SK-N-SH (cell line): ENCODE measurements around the gene HEXB. TPM values are rescaled to one million over a fixed set of nuclear protein-coding genes. Genes with fewer than 3 reads are reported as not detected.
A peak's percentile ranks its signal among the peaks of the same experiment; 100 is the strongest.

Experiments used
- CTCF ChIA-PET: fragments of 300-600, 350-600 bp; formaldehyde crosslinking; extraction: SDS; loops from one replicate; lab custom pipeline; 2021; lab: Yijun Ruan, JAX
- POLR2A ChIA-PET: fragments of 350-600 bp; sonication (Branson Sonifier 250); formaldehyde crosslinking; extraction: SDS; loops from one replicate; lab custom pipeline; 2020; ENCODE audit warnings: antibody characterized with exemption, inconsistent platforms; lab: Yijun Ruan, JAX
- DNase-seq: peaks from one replicate; pipeline ENCODE4 v3.0.0; 2012
- H2AFZ ChIP-seq: fragments of 200-600 bp; sonication (generic); 2 replicates; pipeline ENCODE4 v1.8.1; 2016; ENCODE audit warnings: antibody characterized with exemption, mild to moderate bottlenecking, low read depth
- H3F3A ChIP-seq: fragments of 200-600 bp; sonication (generic); replicated peaks from 2 replicates; pipeline ENCODE3; 2016; ENCODE audit warnings: antibody characterized with exemption, mild to moderate bottlenecking; ENCODE audit not compliant: insufficient read depth
- H3K27ac ChIP-seq, 2 experiments: fragments of 200-500 bp in 1 of 2; fragments of 200-600 bp in 1 of 2; sonication (Bioruptor generic) in 1 of 2; sonication (generic), shearing (Covaris generic) in 1 of 2; 2 replicates each; pipeline versions ENCODE4 v1.5.1 to v1.6.1; 2014 to 2016; ENCODE audit warnings: low read depth in 2 of 2, inconsistent platforms in 1 of 2, low read length in 1 of 2, mild to moderate bottlenecking in 1 of 2, mixed read lengths in 1 of 2
- H3K27me3 ChIP-seq: fragments of 200-600 bp; sonication (generic), shearing (Covaris generic); 2 replicates; pipeline ENCODE4 v1.6.1; 2016; ENCODE audit warnings: mixed run types; ENCODE audit not compliant: insufficient read depth
- H3K36me3 ChIP-seq, 2 experiments: fragments of 200-500 bp in 1 of 2; fragments of 200-600 bp in 1 of 2; sonication (Bioruptor generic) in 1 of 2; sonication (generic) in 1 of 2; replicated peaks in 1 of 2; 2 replicates each; pipeline versions ENCODE3 to v1.5.1; 2014 to 2016; ENCODE audit warnings: low read length in 1 of 2, mild to moderate bottlenecking in 1 of 2; ENCODE audit not compliant: insufficient read depth in 2 of 2, control insufficient read depth in 1 of 2
- H3K4me1 ChIP-seq, 2 experiments: fragments of 200-500 bp in 1 of 2; fragments of 200-600 bp in 1 of 2; sonication (Bioruptor generic) in 1 of 2; sonication (generic), shearing (Covaris generic) in 1 of 2; 2 replicates each; pipeline versions ENCODE4 v1.5.1 to v1.6.1; 2014 to 2016; ENCODE audit warnings: low read depth in 1 of 2, low read length in 1 of 2, mixed run types in 1 of 2; ENCODE audit not compliant: insufficient read depth in 2 of 2, control insufficient read depth in 1 of 2
- H3K4me2 ChIP-seq: fragments of 200-600 bp; sonication (generic), shearing (Covaris generic); 2 replicates; pipeline ENCODE4 v1.6.1; 2017; ENCODE audit warnings: mixed run types
- H3K4me3 ChIP-seq, 2 experiments: fragments of 200-500 bp in 1 of 2; fragments of 200-600 bp in 1 of 2; sonication (Bioruptor generic) in 1 of 2; sonication (generic), shearing (Covaris generic) in 1 of 2; 2 replicates each; pipeline versions ENCODE4 v1.5.1 to v1.8.1; 2014 to 2016; ENCODE audit warnings: low read depth in 2 of 2, inconsistent platforms in 1 of 2, low read length in 1 of 2, mild to moderate bottlenecking in 1 of 2, mixed read lengths in 1 of 2, moderate library complexity in 1 of 2
- H3K79me2 ChIP-seq: fragments of 200-600 bp; sonication (generic); 2 replicates; pipeline ENCODE4 v1.8.1; 2017; ENCODE audit warnings: mild to moderate bottlenecking; ENCODE audit not compliant: insufficient read depth
- H3K9ac ChIP-seq: fragments of 200-600 bp; sonication (generic); 2 replicates; pipeline ENCODE4 v1.6.1; 2017; ENCODE audit warnings: mixed run types
- H3K9me2 ChIP-seq: fragments of 200-600 bp; sonication (generic); 2 replicates; pipeline ENCODE4 v1.6.1; 2017; ENCODE audit warnings: mixed run types
- H3K9me3 ChIP-seq: fragments of 200-600 bp; sonication (generic); 2 replicates; pipeline ENCODE4 v1.6.1; 2017; ENCODE audit warnings: mixed run types, mild to moderate bottlenecking, moderate library complexity
- H4K20me1 ChIP-seq: fragments of 200-600 bp; sonication (generic); 2 replicates; pipeline ENCODE4 v1.6.1; 2017; ENCODE audit warnings: mild to moderate bottlenecking, mixed run types; ENCODE audit not compliant: insufficient read depth
- CHD2 ChIP-seq: fragments of 150-350 bp; IDR thresholded peaks from 2 replicates; pipeline ENCODE4 v1.6.1; 2018; ENCODE audit warnings: low read length; ENCODE audit not compliant: partially characterized antibody
- ELF1 ChIP-seq: IDR thresholded peaks from 2 replicates; pipeline ENCODE4 v1.4.0; 2012
- EP300 ChIP-seq, 2 experiments: IDR thresholded peaks; 2 replicates each; pipeline versions ENCODE4 v1.4.0 to v1.6.1; 2012; ENCODE audit warnings: borderline replicate concordance in 1 of 2, low read depth in 1 of 2, low read length in 1 of 2
- FOXM1 ChIP-seq: IDR thresholded peaks from 2 replicates; pipeline ENCODE4 v1.4.0; 2012; ENCODE audit warnings: low read depth, mild to moderate bottlenecking
- GABPA ChIP-seq: IDR thresholded peaks from 2 replicates; pipeline ENCODE4 v1.4.0; 2012; ENCODE audit warnings: low read depth, mild to moderate bottlenecking
- IRF3 ChIP-seq: fragments of 150-350 bp; IDR thresholded peaks from 2 replicates; pipeline ENCODE4 v1.6.1; 2016; ENCODE audit warnings: mild to moderate bottlenecking, low read depth, low read length
- JUND ChIP-seq: IDR thresholded peaks from 2 replicates; pipeline ENCODE4 v1.4.0; 2012
- MAX ChIP-seq: IDR thresholded peaks from 2 replicates; pipeline ENCODE4 v1.4.0; 2012; ENCODE audit warnings: low read depth
- MXI1 ChIP-seq: IDR thresholded peaks from 2 replicates; pipeline ENCODE4 v1.6.1; 2012; ENCODE audit warnings: mild to moderate bottlenecking, low read depth, low read length, improper control_type of control experiment
- NFIC ChIP-seq: IDR thresholded peaks from 2 replicates; pipeline ENCODE4 v1.4.0; 2012; ENCODE audit warnings: borderline replicate concordance
- POLR2AphosphoS5 ChIP-seq: IDR thresholded peaks from 2 replicates; pipeline ENCODE4 v1.6.1; 2012; ENCODE audit warnings: low read depth, low read length
- RAD21 ChIP-seq: IDR thresholded peaks from 2 replicates; pipeline ENCODE4 v1.6.1; 2012; ENCODE audit warnings: mild to moderate bottlenecking, low read length
- RFX5 ChIP-seq: IDR thresholded peaks from 2 replicates; pipeline ENCODE4 v1.6.1; 2012; ENCODE audit warnings: mild to moderate bottlenecking, improper control_type of control experiment, low read length
- RXRA ChIP-seq: IDR thresholded peaks from 2 replicates; pipeline ENCODE4 v1.4.0; 2012; ENCODE audit warnings: low read depth, mild to moderate bottlenecking, borderline replicate concordance
- TAF1 ChIP-seq: IDR thresholded peaks from 2 replicates; pipeline ENCODE4 v1.6.1; 2012; ENCODE audit warnings: low read depth, mild to moderate bottlenecking, low read length, moderate library complexity, borderline replicate concordance
- TEAD4 ChIP-seq: IDR thresholded peaks from 2 replicates; pipeline ENCODE4 v1.4.0; 2012; ENCODE audit warnings: mild to moderate bottlenecking, borderline replicate concordance; ENCODE audit not compliant: insufficient read depth
- USF1 ChIP-seq: IDR thresholded peaks from 2 replicates; pipeline ENCODE4 v1.4.0; 2012; ENCODE audit warnings: low read depth, borderline replicate concordance
- USF2 ChIP-seq: fragments of 150-350 bp; IDR thresholded peaks from 2 replicates; pipeline ENCODE4 v1.6.1; 2017; ENCODE audit warnings: antibody characterized with exemption, low read length, low read depth, borderline replicate concordance
- WGBS: methylation state at CpG from one replicate; pipeline ENCODE4 v1.1.6; 2017; ENCODE audit warnings: low lambda C conversion rate; 5-methylcytosine and 5-hydroxymethylcytosine counted together
- polyA plus RNA-seq, 3 experiments: library from polyadenylated mRNA; depleted of rRNA; stranded (reverse); fragments of >200 nt; gene quantifications; 2 replicates each; pipeline ENCODE4 v1.2.3, GENCODE V29; 2012
- TF ChIP-seq, protein P1 (sequence below): IDR thresholded peaks from 2 replicates; pipeline ENCODE4 v1.6.1; 2012; ENCODE audit warnings: mild to moderate bottlenecking, low read depth, low read length, moderate library complexity

The HEXB gene
- polyA plus RNA-seq, 1 of the 3 experiments (the other 2 are of a cell fraction) = 75.8 TPM

GRCh38 chr5:74649421-74649973 is 35.5 kb upstream of the HEXB start:
- TF ChIP-seq CHD2 (no peak), RAD21 (no peak), EP300 (IDR thresholded peaks at IDR 0.05; ENCODE audit: borderline replicate concordance in 1 of 2, low read depth in 1 of 2, low read length in 1 of 2) (no peak), ELF1 (no peak), RFX5 (no peak), MAX (no peak), NFIC (no peak), USF1 (no peak), RXRA (no peak), IRF3 (no peak), USF2 (no peak), MXI1 (no peak), TAF1 (no peak), FOXM1 (no peak), TEAD4 (no peak), JUND (no peak), POLR2AphosphoS5 (no peak), GABPA (no peak)
- TF ChIP-seq, protein P1, sequence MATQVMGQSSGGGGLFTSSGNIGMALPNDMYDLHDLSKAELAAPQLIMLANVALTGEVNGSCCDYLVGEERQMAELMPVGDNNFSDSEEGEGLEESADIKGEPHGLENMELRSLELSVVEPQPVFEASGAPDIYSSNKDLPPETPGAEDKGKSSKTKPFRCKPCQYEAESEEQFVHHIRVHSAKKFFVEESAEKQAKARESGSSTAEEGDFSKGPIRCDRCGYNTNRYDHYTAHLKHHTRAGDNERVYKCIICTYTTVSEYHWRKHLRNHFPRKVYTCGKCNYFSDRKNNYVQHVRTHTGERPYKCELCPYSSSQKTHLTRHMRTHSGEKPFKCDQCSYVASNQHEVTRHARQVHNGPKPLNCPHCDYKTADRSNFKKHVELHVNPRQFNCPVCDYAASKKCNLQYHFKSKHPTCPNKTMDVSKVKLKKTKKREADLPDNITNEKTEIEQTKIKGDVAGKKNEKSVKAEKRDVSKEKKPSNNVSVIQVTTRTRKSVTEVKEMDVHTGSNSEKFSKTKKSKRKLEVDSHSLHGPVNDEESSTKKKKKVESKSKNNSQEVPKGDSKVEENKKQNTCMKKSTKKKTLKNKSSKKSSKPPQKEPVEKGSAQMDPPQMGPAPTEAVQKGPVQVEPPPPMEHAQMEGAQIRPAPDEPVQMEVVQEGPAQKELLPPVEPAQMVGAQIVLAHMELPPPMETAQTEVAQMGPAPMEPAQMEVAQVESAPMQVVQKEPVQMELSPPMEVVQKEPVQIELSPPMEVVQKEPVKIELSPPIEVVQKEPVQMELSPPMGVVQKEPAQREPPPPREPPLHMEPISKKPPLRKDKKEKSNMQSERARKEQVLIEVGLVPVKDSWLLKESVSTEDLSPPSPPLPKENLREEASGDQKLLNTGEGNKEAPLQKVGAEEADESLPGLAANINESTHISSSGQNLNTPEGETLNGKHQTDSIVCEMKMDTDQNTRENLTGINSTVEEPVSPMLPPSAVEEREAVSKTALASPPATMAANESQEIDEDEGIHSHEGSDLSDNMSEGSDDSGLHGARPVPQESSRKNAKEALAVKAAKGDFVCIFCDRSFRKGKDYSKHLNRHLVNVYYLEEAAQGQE = no peak
- Histone ChIP-seq H3K27ac (no peak overlapping the region), H3F3A (no peaks in the 10 kb centered on the region), H3K9me2 (no peaks in the 10 kb centered on the region), H3K9me3 (no peaks in the 10 kb centered on the region), H3K4me1 (peaks cover 6 to 11% of the 10 kb centered on the region in 2 experiments; a peak in 2 of 4 replicates), H3K27me3 (no peaks in the 10 kb centered on the region), H4K20me1 (no peaks in the 10 kb centered on the region), H3K4me2 (no peak overlapping the region), H3K4me3 (no peak overlapping the region), H3K9ac (no peak overlapping the region), H2AFZ (peak overlapping the region; percentile 23; the same call in 1 of the 2 replicates), H3K79me2 (no peaks in the 10 kb centered on the region), H3K36me3 (no peaks in the 10 kb centered on the region)
- POLR2A ChIA-PET = no interaction called here
- CTCF ChIA-PET = interaction anchor here (0.6 to 2.9 kb wide), 23 partner anchors 9 to 1058 kb away, joined by 3 to 51 read pairs (median 4); partner anchors contain the start of gene ENC1
- no peak for DNase-seq
- 14% methylated on average over 1 of the region's 1 CpG for WGBS
